ENCODE measurements around the gene PRKAR1A.
"Not testable (repeated sequence)": the region's sequence is repeated elsewhere in the genome, so short reads cannot be mapped to it uniquely, and the experiment has no call there.

PRKAR1A gene

GRCh38 chr17:68511254-68511670, 968 bp upstream of the PRKAR1A start:
- peak in 10 of 56 donors; percentile 48 to 78 (median 66) for DNase-seq

GRCh38 chr17:68511671-68512246, 471 bp upstream of the PRKAR1A start:
- DNase-seq, result peak in 54 of 56 donors; percentile 45 to 93 (median 85)

- DNase-seq, result peak in 8 of 56 donors; percentile 53 to 71 (median 58)
These were observed 787 bp downstream of the PRKAR1A start for GRCh38 chr17:68512960-68513474.

- no peak for DNase-seq
These were observed 1.7 kb downstream of the PRKAR1A start for GRCh38 chr17:68513932-68514331.

- peak in 2 of 56 donors; percentile 20 to 36 for DNase-seq
These were observed 2.8 kb downstream of the PRKAR1A start for GRCh38 chr17:68514831-68515635.

- DNase-seq, result no peak
These were observed 4.5 kb downstream of the PRKAR1A start for GRCh38 chr17:68516732-68517131.

- DNase-seq, result not testable (repeated sequence)
These were observed 5.4 kb downstream of the PRKAR1A start for GRCh38 chr17:68517605-68518004.

GRCh38 chr17:68518063-68518815, 6.0 kb downstream of the PRKAR1A start:
- DNase-seq, result no peak

GRCh38 chr17:68519051-68519450, 6.8 kb downstream of the PRKAR1A start:
- DNase-seq, result not testable (repeated sequence)

GRCh38 chr17:68519911-68520310, 7.7 kb downstream of the PRKAR1A start:
- no peak for DNase-seq

GRCh38 chr17:68522266-68522665, 10.0 kb downstream of the PRKAR1A start:
- DNase-seq, result no peak

- DNase-seq, result no peak
These were observed 14.3 kb downstream of the PRKAR1A start for GRCh38 chr17:68526548-68526947.

- DNase-seq, result no peak
These were observed 15.1 kb downstream of the PRKAR1A start for GRCh38 chr17:68527314-68527713.

GRCh38 chr17:68531252-68531651, 19.0 kb downstream of the PRKAR1A start:
- no peak for DNase-seq

GRCh38 chr17:68532826-68533225, 20.6 kb downstream of the PRKAR1A start:
- no peak for DNase-seq

- no peak for DNase-seq
These were observed 21.9 kb downstream of the PRKAR1A start for GRCh38 chr17:68533887-68534694.

- no peak for DNase-seq
These were observed 22.5 kb downstream of the PRKAR1A start for GRCh38 chr17:68534695-68535088.

GRCh38 chr17:68535922-68536321, 23.7 kb downstream of the PRKAR1A start:
- no peak for DNase-seq

- DNase-seq, result peak in 10 of 56 donors; percentile 10 to 51 (median 16)
These were observed 27.6 kb downstream of the PRKAR1A start for GRCh38 chr17:68539548-68540467.

- no peak for DNase-seq
These were observed 28.8 kb downstream of the PRKAR1A start for GRCh38 chr17:68540981-68541380.
